Measurements from ENCODE around the gene CDC5L. TPM values are rescaled to one million over a fixed set of nuclear protein-coding genes. Genes with fewer than 3 reads are reported as not detected.

CDC5L gene
- total RNA-seq, 1 donor from 2014 or later = 27.7 TPM

GRCh38 chr6:44353336-44353735, 34.2 kb upstream of the CDC5L start:
- no peak for DNase-seq (ENCODE audit: low spot score)
- Mint-ChIP-seq H3K4me3 (ENCODE audit: low read depth) (no peak overlapping the region), H3K27me3 (ENCODE audit: low read depth) (peaks cover 19% of the 10 kb centered on the region), H3K9me3 (no peaks in the 10 kb centered on the region), H3K4me1 (ENCODE audit: low read depth) (no peaks in the 10 kb centered on the region), H3K27ac (no peak overlapping the region), H3K36me3 (ENCODE audit: low read depth) (no peaks in the 10 kb centered on the region)
- intact Hi-C loops (cut with micrococcal nuclease) = no loop called here

- no peaks in the 10 kb centered on the region for H3K36me3 Mint-ChIP-seq (ENCODE audit: low read depth)
These were observed 31.9 kb upstream of the CDC5L start for GRCh38 chr6:44355640-44356039.

GRCh38 chr6:44356487-44356886, 31.0 kb upstream of the CDC5L start:
- H3K36me3 Mint-ChIP-seq (ENCODE audit: low read depth) = no peaks in the 10 kb centered on the region
- no peaks in the 10 kb centered on the region for H3K4me1 Mint-ChIP-seq (ENCODE audit: low read depth)
- no peak overlapping the region for H3K4me3 Mint-ChIP-seq (ENCODE audit: low read depth)
- H3K27ac Mint-ChIP-seq = no peak overlapping the region
- no peak for DNase-seq (ENCODE audit: low spot score)
- intact Hi-C loops (cut with micrococcal nuclease) = no loop called here
- peaks cover 26% of the 10 kb centered on the region for H3K27me3 Mint-ChIP-seq (ENCODE audit: low read depth)
- H3K9me3 Mint-ChIP-seq = no peaks in the 10 kb centered on the region

More at GRCh38 chr6:44355640-44356039, 31.9 kb upstream of the CDC5L start:
- no peak overlapping the region for H3K27ac Mint-ChIP-seq
- no peaks in the 10 kb centered on the region for H3K9me3 Mint-ChIP-seq
- H3K4me1 Mint-ChIP-seq (ENCODE audit: low read depth) = no peaks in the 10 kb centered on the region
- DNase-seq (ENCODE audit: low spot score) = no peak
- intact Hi-C loops (cut with micrococcal nuclease) = no loop called here
- peaks cover 26% of the 10 kb centered on the region for H3K27me3 Mint-ChIP-seq (ENCODE audit: low read depth)
- H3K4me3 Mint-ChIP-seq (ENCODE audit: low read depth) = no peak overlapping the region

- H3K4me3 Mint-ChIP-seq (ENCODE audit: low read depth) = no peak overlapping the region
- H3K27ac Mint-ChIP-seq = no peak overlapping the region
- H3K27me3 Mint-ChIP-seq (ENCODE audit: low read depth) = peaks cover 30% of the 10 kb centered on the region
- no peaks in the 10 kb centered on the region for H3K36me3 Mint-ChIP-seq (ENCODE audit: low read depth)
- H3K4me1 Mint-ChIP-seq (ENCODE audit: low read depth) = no peaks in the 10 kb centered on the region
- H3K9me3 Mint-ChIP-seq = no peaks in the 10 kb centered on the region
- intact Hi-C loops (cut with micrococcal nuclease) = no loop called here
- no peak for DNase-seq (ENCODE audit: low spot score)
These were observed 27.5 kb upstream of the CDC5L start for GRCh38 chr6:44359973-44360372.

GRCh38 chr6:44361947-44362346, 25.6 kb upstream of the CDC5L start:
- Mint-ChIP-seq H3K27me3 (ENCODE audit: low read depth) (peaks cover 22% of the 10 kb centered on the region), H3K4me3 (ENCODE audit: low read depth) (no peak overlapping the region), H3K4me1 (ENCODE audit: low read depth) (no peaks in the 10 kb centered on the region), H3K36me3 (ENCODE audit: low read depth) (no peaks in the 10 kb centered on the region), H3K27ac (no peak overlapping the region), H3K9me3 (no peaks in the 10 kb centered on the region)
- intact Hi-C loops (cut with micrococcal nuclease) = no loop called here
- no peak for DNase-seq (ENCODE audit: low spot score)

GRCh38 chr6:44363377-44363926, 24.1 kb upstream of the CDC5L start:
- H3K27me3 Mint-ChIP-seq (ENCODE audit: low read depth) = peaks cover 17% of the 10 kb centered on the region
- peaks cover 4% of the 10 kb centered on the region for H3K4me1 Mint-ChIP-seq (ENCODE audit: low read depth)
- H3K27ac Mint-ChIP-seq = no peak overlapping the region
- intact Hi-C loops (cut with micrococcal nuclease) = no loop called here
- no peaks in the 10 kb centered on the region for H3K9me3 Mint-ChIP-seq
- no peaks in the 10 kb centered on the region for H3K36me3 Mint-ChIP-seq (ENCODE audit: low read depth)
- no peak for DNase-seq (ENCODE audit: low spot score)
- no peak overlapping the region for H3K4me3 Mint-ChIP-seq (ENCODE audit: low read depth)

GRCh38 chr6:44366781-44367180, 20.7 kb upstream of the CDC5L start:
- H3K4me1 Mint-ChIP-seq (ENCODE audit: low read depth) = peaks cover 4% of the 10 kb centered on the region
- no peaks in the 10 kb centered on the region for H3K36me3 Mint-ChIP-seq (ENCODE audit: low read depth)
- H3K9me3 Mint-ChIP-seq = no peaks in the 10 kb centered on the region
- no peak overlapping the region for H3K27ac Mint-ChIP-seq
- no peak for DNase-seq (ENCODE audit: low spot score)
- intact Hi-C loops (cut with micrococcal nuclease) = no loop called here
- H3K4me3 Mint-ChIP-seq (ENCODE audit: low read depth) = no peak overlapping the region
- peaks cover 13% of the 10 kb centered on the region for H3K27me3 Mint-ChIP-seq (ENCODE audit: low read depth)

GRCh38 chr6:44367681-44368080, 19.8 kb upstream of the CDC5L start:
- no peaks in the 10 kb centered on the region for H3K36me3 Mint-ChIP-seq (ENCODE audit: low read depth)
- H3K9me3 Mint-ChIP-seq = no peaks in the 10 kb centered on the region
- no peak overlapping the region for H3K4me3 Mint-ChIP-seq (ENCODE audit: low read depth)
- intact Hi-C loops (cut with micrococcal nuclease) = no loop called here
- DNase-seq (ENCODE audit: low spot score) = no peak
- H3K27ac Mint-ChIP-seq = no peak overlapping the region
- H3K27me3 Mint-ChIP-seq (ENCODE audit: low read depth) = peaks cover 12% of the 10 kb centered on the region
- peaks cover 4% of the 10 kb centered on the region for H3K4me1 Mint-ChIP-seq (ENCODE audit: low read depth)

GRCh38 chr6:44373051-44373450, 14.5 kb upstream of the CDC5L start:
- intact Hi-C loops (cut with micrococcal nuclease) = no loop called here
- H3K27me3 Mint-ChIP-seq (ENCODE audit: low read depth) = peaks cover 25% of the 10 kb centered on the region
- H3K9me3 Mint-ChIP-seq = no peaks in the 10 kb centered on the region
- no peak for DNase-seq (ENCODE audit: low spot score)
- H3K27ac Mint-ChIP-seq = no peak overlapping the region
- H3K4me3 Mint-ChIP-seq (ENCODE audit: low read depth) = no peak overlapping the region
- H3K36me3 Mint-ChIP-seq (ENCODE audit: low read depth) = no peaks in the 10 kb centered on the region
- peaks cover 5% of the 10 kb centered on the region for H3K4me1 Mint-ChIP-seq (ENCODE audit: low read depth)

- Mint-ChIP-seq H3K4me3 (ENCODE audit: low read depth) (no peak overlapping the region), H3K4me1 (ENCODE audit: low read depth) (peaks cover 5% of the 10 kb centered on the region), H3K36me3 (ENCODE audit: low read depth) (no peaks in the 10 kb centered on the region), H3K27me3 (ENCODE audit: low read depth) (peaks cover 25% of the 10 kb centered on the region), H3K9me3 (no peaks in the 10 kb centered on the region), H3K27ac (no peak overlapping the region)
- no peak for DNase-seq (ENCODE audit: low spot score)
- intact Hi-C loops (cut with micrococcal nuclease) = no loop called here
These were observed 13.7 kb upstream of the CDC5L start for GRCh38 chr6:44373787-44374186.

GRCh38 chr6:44375071-44375470, 12.4 kb upstream of the CDC5L start:
- intact Hi-C loops (cut with micrococcal nuclease) = no loop called here
- Mint-ChIP-seq H3K9me3 (no peaks in the 10 kb centered on the region), H3K4me1 (ENCODE audit: low read depth) (peaks cover 5% of the 10 kb centered on the region), H3K27ac (no peak overlapping the region), H3K4me3 (ENCODE audit: low read depth) (no peak overlapping the region), H3K27me3 (ENCODE audit: low read depth) (peaks cover 22% of the 10 kb centered on the region), H3K36me3 (ENCODE audit: low read depth) (no peaks in the 10 kb centered on the region)
- DNase-seq (ENCODE audit: low spot score) = no peak

- Mint-ChIP-seq H3K36me3 (ENCODE audit: low read depth) (no peaks in the 10 kb centered on the region), H3K4me3 (ENCODE audit: low read depth) (no peak overlapping the region), H3K9me3 (no peaks in the 10 kb centered on the region), H3K4me1 (ENCODE audit: low read depth) (peaks cover 5% of the 10 kb centered on the region), H3K27ac (no peak overlapping the region), H3K27me3 (ENCODE audit: low read depth) (peaks cover 31% of the 10 kb centered on the region)
- DNase-seq (ENCODE audit: low spot score) = no peak
- intact Hi-C loops (cut with micrococcal nuclease) = no loop called here
These were observed 10.0 kb upstream of the CDC5L start for GRCh38 chr6:44377484-44377883.

- DNase-seq (ENCODE audit: low spot score) = no peak
- no peak overlapping the region for H3K27ac Mint-ChIP-seq
- no peaks in the 10 kb centered on the region for H3K9me3 Mint-ChIP-seq
- H3K4me3 Mint-ChIP-seq (ENCODE audit: low read depth) = no peak overlapping the region
- intact Hi-C loops (cut with micrococcal nuclease) = no loop called here
- peaks cover 2% of the 10 kb centered on the region for H3K4me1 Mint-ChIP-seq (ENCODE audit: low read depth)
- H3K36me3 Mint-ChIP-seq (ENCODE audit: low read depth) = no peaks in the 10 kb centered on the region
- peaks cover 27% of the 10 kb centered on the region for H3K27me3 Mint-ChIP-seq (ENCODE audit: low read depth)
These were observed 9.5 kb upstream of the CDC5L start for GRCh38 chr6:44377971-44378370.

GRCh38 chr6:44381739-44382138, 5.8 kb upstream of the CDC5L start:
- Mint-ChIP-seq H3K9me3 (no peaks in the 10 kb centered on the region), H3K27ac (no peak overlapping the region), H3K4me3 (ENCODE audit: low read depth) (no peak overlapping the region), H3K27me3 (ENCODE audit: low read depth) (peaks cover 28% of the 10 kb centered on the region), H3K36me3 (ENCODE audit: low read depth) (no peaks in the 10 kb centered on the region), H3K4me1 (ENCODE audit: low read depth) (peaks cover 3% of the 10 kb centered on the region)
- DNase-seq (ENCODE audit: low spot score) = no peak
- intact Hi-C loops (cut with micrococcal nuclease) = no loop called here
